Stimulated activated naive CD8-positive, alpha-beta T cell treated with anti-CD3 and anti-CD28 coated beads, Interleukin-15, Interleukin-2, amounts not matched to agents 100 ng/mL and 50 ng/mL, for 24 hours (primary cell): ENCODE results near the gene TRIM28.

ENCODE experiments used
- H3K27ac Mint-ChIP-seq: one replicate; pipeline ENCODE4 v1.8.0; 2021; ENCODE audit warnings: mild to moderate bottlenecking, mixed read lengths
- H3K27me3 Mint-ChIP-seq: one replicate; pipeline ENCODE4 v1.8.0; 2021; ENCODE audit warnings: mixed read lengths
- H3K36me3 Mint-ChIP-seq: one replicate; pipeline ENCODE4 v1.8.0; 2021; ENCODE audit warnings: low read depth, mixed read lengths
- H3K4me1 Mint-ChIP-seq: one replicate; pipeline ENCODE4 v1.8.0; 2021; ENCODE audit warnings: low read depth, mixed read lengths
- H3K4me3 Mint-ChIP-seq: one replicate; pipeline ENCODE4 v1.8.0; 2021; ENCODE audit warnings: mild to moderate bottlenecking, mixed read lengths
- H3K9me3 Mint-ChIP-seq: one replicate; pipeline ENCODE4 v1.8.0; 2021; ENCODE audit warnings: mixed read lengths

Gene TRIM28

GRCh38 chr19:58515259-58515658, 28.6 kb upstream of the TRIM28 start:
- Mint-ChIP-seq H3K9me3 (no peaks in the 10 kb centered on the region), H3K36me3 (peaks cover 26% of the 10 kb centered on the region), H3K27ac (peak overlapping the region; percentile 85), H3K4me3 (peak overlapping the region; percentile 88), H3K4me1 (peaks cover 52% of the 10 kb centered on the region), H3K27me3 (no peaks in the 10 kb centered on the region)

- Mint-ChIP-seq H3K4me3 (peak overlapping the region; percentile 88), H3K27ac (peak overlapping the region; percentile 85)
Measured at GRCh38 chr19:58516246-58516836, 27.5 kb upstream of the TRIM28 start.

GRCh38 chr19:58516964-58517833, 26.7 kb upstream of the TRIM28 start:
- no peaks in the 10 kb centered on the region for H3K27me3 Mint-ChIP-seq
- peaks cover 26% of the 10 kb centered on the region for H3K36me3 Mint-ChIP-seq
- no peaks in the 10 kb centered on the region for H3K9me3 Mint-ChIP-seq
- H3K27ac Mint-ChIP-seq: no peak overlapping the region
- peaks cover 56% of the 10 kb centered on the region for H3K4me1 Mint-ChIP-seq
- H3K4me3 Mint-ChIP-seq: peak overlapping the region; percentile 23

More at GRCh38 chr19:58516246-58516836, 27.5 kb upstream of the TRIM28 start:
- Mint-ChIP-seq H3K27me3 (no peaks in the 10 kb centered on the region), H3K9me3 (no peaks in the 10 kb centered on the region), H3K4me1 (peaks cover 56% of the 10 kb centered on the region), H3K36me3 (peaks cover 26% of the 10 kb centered on the region)

- no peaks in the 10 kb centered on the region for H3K9me3 Mint-ChIP-seq
- peaks cover 26% of the 10 kb centered on the region for H3K36me3 Mint-ChIP-seq
- peak overlapping the region; percentile 99 for H3K27ac Mint-ChIP-seq
- H3K4me3 Mint-ChIP-seq: peak overlapping the region; percentile 97
- no peaks in the 10 kb centered on the region for H3K27me3 Mint-ChIP-seq
- peaks cover 52% of the 10 kb centered on the region for H3K4me1 Mint-ChIP-seq
Measured at GRCh38 chr19:58518256-58519086, 25.4 kb upstream of the TRIM28 start.

DNA sequence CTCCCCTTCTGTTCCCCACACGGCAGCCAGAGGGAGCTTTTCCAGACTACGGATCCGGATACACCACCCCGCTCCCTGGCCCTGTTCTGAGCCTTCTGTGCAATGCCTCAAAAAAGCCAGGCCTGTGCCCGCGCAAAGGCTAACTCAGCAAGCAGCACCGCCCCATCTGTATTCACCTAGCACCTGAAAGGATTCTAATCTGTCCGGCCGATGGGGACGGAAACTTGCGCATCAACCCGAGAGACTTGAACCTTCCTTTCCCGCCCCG, 24.8 kb upstream of the TRIM28 start:
- Mint-ChIP-seq H3K9me3 (no peaks in the 10 kb centered on the region), H3K27me3 (no peaks in the 10 kb centered on the region), H3K4me3 (peak overlapping the region; percentile 97), H3K27ac (peak overlapping the region; percentile 99), H3K4me1 (peaks cover 47% of the 10 kb centered on the region), H3K36me3 (peaks cover 26% of the 10 kb centered on the region)

DNA sequence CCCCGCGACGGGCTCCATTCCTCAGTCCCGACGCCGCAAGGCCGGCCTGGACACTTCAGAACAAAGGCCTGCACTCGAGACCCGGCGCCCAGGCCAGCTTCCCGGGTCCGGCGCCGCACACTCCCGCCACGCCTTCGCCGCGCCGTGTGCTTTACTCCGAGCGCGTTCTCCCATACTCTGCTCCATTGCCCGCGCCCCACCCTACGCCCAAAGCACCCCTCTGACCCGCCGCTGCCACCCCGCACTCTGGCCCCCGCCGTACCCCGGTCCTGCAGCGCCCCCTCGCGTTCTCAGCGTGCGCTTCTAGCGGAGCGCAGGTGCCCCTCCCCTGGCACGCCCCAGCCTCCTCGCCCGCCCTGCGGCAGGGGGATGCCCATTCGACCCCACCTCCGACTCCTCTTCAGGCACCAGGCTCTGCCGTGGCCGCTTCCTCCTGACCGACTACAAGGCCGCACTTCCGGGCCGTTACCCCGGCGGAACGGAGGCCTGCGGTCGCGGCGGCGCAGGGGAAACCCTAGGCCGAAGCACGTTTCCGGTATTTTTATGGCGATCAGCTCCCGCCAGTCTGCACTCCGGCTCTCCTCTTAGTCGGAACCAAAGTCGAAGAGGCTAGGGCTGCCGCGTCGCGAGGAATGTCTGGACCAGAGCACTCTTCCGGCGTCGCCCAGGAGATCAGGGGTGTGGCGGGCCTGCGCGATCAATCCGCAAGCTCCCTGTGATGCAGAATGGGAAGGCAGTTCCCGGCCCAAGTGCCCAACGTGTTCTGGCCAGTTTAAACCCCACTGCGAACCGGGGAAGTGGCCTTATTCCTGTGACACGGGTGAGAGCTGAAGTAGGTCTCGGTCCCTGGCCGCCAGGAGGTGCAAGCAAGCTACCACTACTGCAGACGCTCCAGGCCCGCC, 24.3 kb upstream of the TRIM28 start, which contains the start of gene ZBTB45:
TSS of gene ZBTB45 (minus strand) at position 456 of the 902 bp plus-strand sequence. CDS start 2,137 bp downstream, outside the sequence.
- peaks cover 46% of the 10 kb centered on the region for H3K4me1 Mint-ChIP-seq
- peaks cover 26% of the 10 kb centered on the region for H3K36me3 Mint-ChIP-seq
- H3K4me3 Mint-ChIP-seq: peak within 1 kb of the TSS; percentile 97
- H3K27ac Mint-ChIP-seq: peak within 1 kb of the TSS; percentile 99
- H3K27me3 Mint-ChIP-seq: no peaks in the 10 kb centered on the region
- no peaks in the 10 kb centered on the region for H3K9me3 Mint-ChIP-seq

DNA sequence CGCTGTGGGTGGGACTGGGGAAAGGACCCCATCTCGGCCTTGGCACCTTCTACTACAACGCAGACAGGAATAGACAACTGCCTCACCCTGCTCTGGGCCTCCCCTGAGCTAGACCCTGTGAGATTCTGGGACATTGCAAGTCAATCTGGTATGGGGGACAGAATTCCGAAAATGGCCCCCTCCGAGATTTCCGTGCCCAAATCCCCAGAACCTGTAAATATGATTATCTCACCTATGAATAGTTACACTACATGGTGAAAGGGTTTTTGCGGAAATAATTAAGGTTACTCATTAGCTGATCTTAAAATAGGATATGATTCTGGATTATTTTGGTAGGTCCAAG, 23.6 kb upstream of the TRIM28 start:
- H3K27ac Mint-ChIP-seq: peak overlapping the region; percentile 99
- peaks cover 22% of the 10 kb centered on the region for H3K36me3 Mint-ChIP-seq
- H3K27me3 Mint-ChIP-seq: no peaks in the 10 kb centered on the region
- no peaks in the 10 kb centered on the region for H3K9me3 Mint-ChIP-seq
- H3K4me3 Mint-ChIP-seq: peak overlapping the region; percentile 97
- H3K4me1 Mint-ChIP-seq: peaks cover 42% of the 10 kb centered on the region

GRCh38 chr19:58521651-58522050, 22.2 kb upstream of the TRIM28 start:
- H3K36me3 Mint-ChIP-seq: peaks cover 11% of the 10 kb centered on the region
- no peak overlapping the region for H3K4me3 Mint-ChIP-seq
- H3K27me3 Mint-ChIP-seq: no peaks in the 10 kb centered on the region
- H3K27ac Mint-ChIP-seq: peak overlapping the region; percentile 6
- H3K9me3 Mint-ChIP-seq: no peaks in the 10 kb centered on the region
- H3K4me1 Mint-ChIP-seq: peaks cover 32% of the 10 kb centered on the region

GRCh38 chr19:58522709-58523108, 21.2 kb upstream of the TRIM28 start:
- Mint-ChIP-seq H3K36me3 (peaks cover 9% of the 10 kb centered on the region), H3K9me3 (no peaks in the 10 kb centered on the region), H3K27ac (no peak overlapping the region), H3K4me1 (peaks cover 30% of the 10 kb centered on the region), H3K4me3 (no peak overlapping the region), H3K27me3 (no peaks in the 10 kb centered on the region)

- Mint-ChIP-seq H3K27me3 (no peaks in the 10 kb centered on the region), H3K9me3 (no peaks in the 10 kb centered on the region), H3K4me1 (no peaks in the 10 kb centered on the region), H3K36me3 (no peaks in the 10 kb centered on the region), H3K27ac (no peak overlapping the region), H3K4me3 (no peak overlapping the region)
Measured at GRCh38 chr19:58529405-58529804, 14.5 kb upstream of the TRIM28 start.

GRCh38 chr19:58531034-58531840, 12.6 kb upstream of the TRIM28 start:
- Mint-ChIP-seq H3K4me1 (no peaks in the 10 kb centered on the region), H3K36me3 (no peaks in the 10 kb centered on the region)

DNA sequence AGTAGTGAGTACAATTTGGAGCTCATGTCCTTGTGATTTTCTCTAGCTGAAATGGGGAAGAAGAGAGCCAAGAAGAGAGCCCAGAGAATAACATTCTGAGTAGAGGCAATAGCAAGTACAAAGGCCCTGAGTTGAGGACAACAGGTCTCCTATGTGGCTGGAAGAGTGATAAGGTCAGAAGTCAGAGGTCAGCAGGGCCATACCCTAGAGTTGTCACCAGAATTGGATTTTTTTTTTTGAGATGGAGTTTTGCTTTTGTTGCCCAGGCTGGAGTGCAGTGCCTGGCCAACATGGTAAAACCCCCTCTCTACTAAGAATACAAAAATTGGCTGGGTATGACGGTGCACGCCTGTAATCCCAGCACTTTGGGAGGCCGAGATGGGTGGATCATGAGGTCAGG, 8.0 kb upstream of the TRIM28 start:
- peaks cover 6% of the 10 kb centered on the region for H3K27me3 Mint-ChIP-seq
- no peaks in the 10 kb centered on the region for H3K9me3 Mint-ChIP-seq
- no peaks in the 10 kb centered on the region for H3K36me3 Mint-ChIP-seq
- H3K4me1 Mint-ChIP-seq: peaks cover 9% of the 10 kb centered on the region
- H3K4me3 Mint-ChIP-seq: no peak overlapping the region
- H3K27ac Mint-ChIP-seq: no peak overlapping the region

More at GRCh38 chr19:58531034-58531840, 12.6 kb upstream of the TRIM28 start:
- Mint-ChIP-seq H3K27me3 (no peaks in the 10 kb centered on the region), H3K27ac (no peak overlapping the region), H3K4me3 (no peak overlapping the region), H3K9me3 (no peaks in the 10 kb centered on the region)

DNA sequence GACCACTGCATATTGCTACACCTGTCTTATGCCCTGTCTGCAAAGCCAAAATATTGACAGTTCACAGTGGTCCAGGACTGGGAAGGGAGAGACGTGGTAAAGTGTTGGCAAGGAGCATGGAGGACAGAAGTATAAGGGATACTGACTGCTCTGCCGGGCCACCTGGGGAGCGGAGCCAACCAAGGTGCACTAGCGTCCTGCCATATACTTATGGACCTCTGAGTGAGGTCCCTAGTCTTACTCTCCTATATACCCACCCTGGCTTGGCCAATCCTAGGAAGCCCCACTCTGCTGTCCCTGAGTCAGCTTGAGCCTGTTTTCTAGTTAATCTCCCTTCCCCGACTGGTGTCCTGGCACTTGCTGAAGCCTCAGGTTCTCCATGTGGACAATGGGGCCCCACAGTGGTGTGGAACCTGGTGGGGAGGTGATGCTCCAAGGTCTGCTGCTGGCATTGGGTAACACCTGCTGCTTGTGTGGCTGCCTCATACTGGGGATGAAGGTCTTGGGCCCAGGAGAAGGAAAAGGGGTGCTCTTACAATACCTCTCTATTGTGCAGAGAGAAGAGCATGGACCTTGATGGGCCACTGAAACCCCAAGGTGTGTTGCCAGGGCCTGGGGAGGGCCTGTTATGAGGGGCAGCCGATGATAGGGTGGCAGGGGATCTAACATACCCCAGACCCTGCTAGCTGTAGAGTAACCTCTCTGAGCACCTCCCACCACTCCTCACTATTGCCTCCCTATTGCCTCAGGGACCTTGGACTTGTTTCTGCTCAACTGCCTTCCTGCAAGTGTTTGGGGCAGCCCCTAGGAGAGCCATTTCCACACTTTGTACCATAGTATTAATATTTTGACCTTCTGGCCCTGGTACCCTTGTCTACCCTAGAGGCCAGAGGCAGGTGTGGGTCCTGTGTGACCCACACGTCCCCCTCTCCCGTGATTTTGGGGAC, 6.7 kb upstream of the TRIM28 start:
- no peak overlapping the region for H3K4me3 Mint-ChIP-seq

More for the DNA sequence above, 6.7 kb upstream of the TRIM28 start:
- Mint-ChIP-seq H3K27ac (peak overlapping the region; percentile 71), H3K27me3 (peaks cover 6% of the 10 kb centered on the region), H3K9me3 (no peaks in the 10 kb centered on the region), H3K36me3 (no peaks in the 10 kb centered on the region), H3K4me1 (peaks cover 9% of the 10 kb centered on the region)
